ENCODE data around the gene ZNG1F.
"Not testable (repeated sequence)": the region's sequence is repeated elsewhere in the genome, so short reads cannot be mapped to it uniquely, and the experiment has no call there.

Gene ZNG1F

DNA sequence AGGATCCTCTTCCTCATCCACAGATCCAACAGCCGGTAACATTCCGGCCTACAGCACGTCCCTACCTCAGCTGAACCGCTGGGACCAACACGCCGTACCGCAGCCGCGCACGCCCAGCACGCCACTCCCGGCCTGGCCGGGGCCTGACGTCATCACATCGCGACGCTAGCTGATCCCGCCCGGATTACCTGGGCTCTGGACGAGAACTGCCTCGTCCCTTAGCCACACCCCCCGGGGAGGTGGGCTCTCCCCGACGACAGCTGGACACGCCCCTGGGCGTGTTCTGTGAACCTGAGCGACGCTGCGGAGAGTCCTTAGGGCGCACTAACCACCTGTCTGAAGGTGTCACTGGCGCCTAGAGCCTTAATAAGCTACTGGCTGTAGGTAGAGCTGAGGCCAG, at the start of gene ZNG1F:
Gene ZNG1F, minus strand, starts transcription at position 101 of the 400 bp plus-strand sequence. Its CDS starts 59 bp downstream, at position 42.
- not testable (repeated sequence) for DNase-seq (ENCODE audit: extremely low read depth in 1 of 2, low read depth in 1 of 2)

DNA sequence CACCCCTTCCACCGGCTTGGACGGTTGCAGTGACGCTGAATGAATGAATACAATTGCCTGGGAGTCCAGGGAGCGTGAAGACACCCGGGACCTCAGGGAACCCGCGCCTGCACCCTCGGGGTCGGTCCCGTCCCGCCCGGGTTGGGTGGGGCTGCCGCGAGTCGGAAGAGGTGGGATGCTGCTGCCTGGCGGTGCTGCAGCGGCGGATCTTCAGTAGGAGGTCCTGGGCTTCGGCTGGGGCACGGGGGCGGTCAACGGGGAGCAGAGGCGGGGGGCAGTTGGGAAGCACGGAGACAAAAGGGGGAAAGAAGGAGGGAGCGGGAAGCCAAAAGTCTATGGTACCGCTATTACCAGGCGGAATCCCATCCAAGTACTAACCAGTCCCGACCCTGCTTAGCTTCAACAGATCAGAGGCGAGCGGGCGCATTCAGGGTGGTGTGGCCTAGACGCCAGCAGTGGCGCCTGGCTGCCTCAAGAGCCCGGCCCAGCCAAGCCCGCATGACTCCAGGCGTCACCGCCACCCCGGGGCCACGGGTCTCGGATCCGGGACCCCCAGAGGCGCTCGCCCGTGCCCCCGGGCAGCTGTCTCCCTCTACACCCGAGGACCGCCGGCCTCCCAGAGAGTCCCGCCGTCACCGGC, 48.1 kb upstream of the ZNG1F start:
- peak in 1 of 2 donors; percentile 9 for DNase-seq (ENCODE audit: extremely low read depth in 1 of 2, low read depth in 1 of 2)

DNA sequence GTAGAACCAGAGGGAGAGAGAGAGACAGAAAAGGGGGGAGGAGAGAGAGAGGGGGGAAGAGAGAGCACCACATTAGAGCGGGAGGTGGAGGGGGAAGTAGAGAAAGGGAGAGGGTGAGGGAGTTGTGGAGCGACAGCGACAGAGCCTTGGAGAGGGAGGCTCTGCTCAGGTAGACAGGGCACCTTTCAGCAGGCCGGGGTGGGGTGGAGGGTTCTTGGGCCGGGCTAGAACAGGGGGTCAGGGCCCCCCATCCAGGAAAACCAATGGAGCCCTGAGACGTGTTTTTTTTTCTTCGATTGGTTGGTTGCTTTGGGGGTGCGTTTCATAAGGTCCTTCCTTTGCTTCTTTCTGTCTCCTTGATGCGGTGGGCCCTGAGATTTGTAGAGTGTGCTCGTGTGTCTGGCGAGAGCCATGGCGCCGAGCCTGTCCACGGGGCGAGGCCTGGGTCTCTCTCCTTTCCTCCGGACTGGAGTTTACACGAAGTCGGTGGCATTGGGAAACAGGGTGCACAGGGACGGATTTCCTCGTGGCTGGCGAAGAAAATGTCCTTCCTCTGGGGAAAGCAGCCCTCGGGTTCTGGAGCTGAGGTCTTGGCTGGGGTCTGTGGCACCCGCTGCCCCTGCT, 47.5 kb upstream of the ZNG1F start:
- DNase-seq (ENCODE audit: extremely low read depth in 1 of 2, low read depth in 1 of 2), result not testable (repeated sequence)

DNA sequence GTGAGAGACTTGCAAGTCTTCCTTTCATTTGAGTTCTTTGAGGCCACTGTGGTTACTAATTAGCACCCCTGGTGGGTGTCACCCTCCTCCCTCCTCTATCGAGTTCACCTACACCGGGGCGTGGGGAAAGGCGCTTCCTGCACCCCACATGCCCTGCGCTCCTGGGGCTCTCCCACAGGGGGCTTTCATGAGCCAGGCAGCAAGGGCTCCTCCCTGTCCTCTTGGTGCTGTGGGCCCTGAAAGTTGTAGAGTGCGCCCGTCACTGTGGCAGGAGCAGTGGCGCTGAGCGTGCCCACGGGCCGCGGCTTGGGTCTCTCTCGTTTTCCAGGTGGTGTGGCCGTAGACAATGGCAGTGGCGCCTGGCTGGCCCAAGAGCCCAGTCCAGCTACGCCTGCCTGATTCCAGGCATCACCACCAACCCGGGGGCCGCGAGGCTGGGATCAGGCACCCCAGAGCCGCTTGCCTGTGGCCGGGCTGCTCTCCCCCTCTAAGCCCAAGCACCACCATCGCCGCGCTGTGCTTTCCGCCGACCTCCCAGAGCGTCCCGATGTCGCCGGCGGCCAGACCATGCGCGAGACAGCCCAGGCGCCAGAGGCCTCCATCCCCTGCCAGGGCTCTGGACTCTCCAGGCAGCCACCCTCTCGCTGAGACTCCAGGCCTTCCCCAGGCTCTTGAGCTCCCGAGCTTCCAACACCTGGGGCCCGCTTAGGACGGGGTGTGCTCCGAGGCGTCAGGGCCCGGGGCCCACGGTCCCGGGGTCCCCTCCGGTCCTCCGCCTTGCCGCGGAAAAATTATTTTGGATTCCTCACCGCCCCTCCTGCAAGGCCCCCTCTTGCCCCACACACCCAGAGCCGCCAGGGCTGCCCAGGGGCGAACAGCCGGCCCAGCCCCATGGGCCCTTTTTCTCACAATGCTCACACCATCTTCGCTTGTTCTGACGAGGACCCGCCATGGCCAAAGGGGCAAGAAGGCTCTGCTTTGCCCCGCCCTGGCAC, 46.0 kb upstream of the ZNG1F start:
- peak; percentile 37 to 42 for DNase-seq (ENCODE audit: extremely low read depth in 1 of 2, low read depth in 1 of 2)

DNA sequence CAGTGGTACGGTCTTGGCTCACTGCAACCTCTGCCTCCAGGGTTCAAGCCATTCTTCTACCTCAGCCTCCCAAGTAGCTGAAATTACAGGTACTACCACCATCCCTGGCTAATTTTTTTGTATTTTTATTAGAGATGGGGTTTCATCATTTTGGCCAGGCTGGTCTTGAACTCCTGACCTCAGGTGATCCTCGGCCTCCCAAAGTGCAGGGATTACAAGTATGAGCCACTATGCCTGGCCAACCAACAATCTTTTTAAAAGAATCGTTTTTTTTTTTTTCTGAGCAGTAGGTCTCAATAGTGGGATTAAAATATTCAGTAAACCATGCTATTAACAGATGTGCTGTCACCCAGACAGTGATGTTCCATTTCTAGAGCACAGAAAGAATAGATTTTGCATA, 45.1 kb upstream of the ZNG1F start:
- DNase-seq (ENCODE audit: extremely low read depth in 1 of 2, low read depth in 1 of 2), result not testable (repeated sequence)

DNA sequence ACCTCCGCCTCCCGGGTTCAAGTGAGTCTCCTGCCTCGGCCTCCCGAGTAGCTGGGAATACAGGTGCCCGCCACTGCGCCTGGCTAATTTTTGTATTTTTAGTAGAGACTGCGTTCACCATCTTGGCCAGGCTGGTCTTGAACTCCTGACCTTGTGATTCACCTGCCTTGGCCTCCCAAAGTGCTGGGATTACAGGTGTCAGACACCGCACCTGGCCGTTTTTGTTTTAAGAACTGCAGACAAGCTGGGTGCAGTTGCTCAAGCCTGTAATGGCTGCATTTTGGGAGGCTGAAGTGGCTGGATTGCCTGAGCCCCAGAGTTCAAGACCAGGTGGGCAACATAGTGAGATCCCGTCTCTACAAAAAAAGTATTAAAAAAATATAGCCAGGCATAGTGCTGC, 43.2 kb upstream of the ZNG1F start:
- not testable (repeated sequence) for DNase-seq (ENCODE audit: extremely low read depth in 1 of 2, low read depth in 1 of 2)

DNA sequence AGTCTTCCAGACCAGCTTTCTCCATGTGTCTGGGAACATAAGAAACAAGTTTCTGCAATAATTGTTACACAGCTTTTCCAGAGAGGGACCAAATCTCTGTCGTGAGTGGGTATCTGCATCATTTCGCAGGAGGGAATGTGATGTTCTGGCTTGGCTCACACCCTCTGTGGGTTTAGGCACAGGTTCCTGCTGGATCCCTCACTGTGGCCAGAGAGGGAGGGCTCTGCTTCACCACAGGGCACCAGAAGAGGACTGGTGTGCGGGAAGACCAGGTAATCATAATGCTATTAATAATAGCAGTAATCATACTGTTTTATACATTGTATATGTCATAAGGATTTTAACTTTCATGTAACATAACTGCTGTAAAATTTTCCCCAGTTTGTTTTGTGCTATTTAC, 41.3 kb upstream of the ZNG1F start:
- not testable (repeated sequence) for DNase-seq (ENCODE audit: extremely low read depth in 1 of 2, low read depth in 1 of 2)

DNA sequence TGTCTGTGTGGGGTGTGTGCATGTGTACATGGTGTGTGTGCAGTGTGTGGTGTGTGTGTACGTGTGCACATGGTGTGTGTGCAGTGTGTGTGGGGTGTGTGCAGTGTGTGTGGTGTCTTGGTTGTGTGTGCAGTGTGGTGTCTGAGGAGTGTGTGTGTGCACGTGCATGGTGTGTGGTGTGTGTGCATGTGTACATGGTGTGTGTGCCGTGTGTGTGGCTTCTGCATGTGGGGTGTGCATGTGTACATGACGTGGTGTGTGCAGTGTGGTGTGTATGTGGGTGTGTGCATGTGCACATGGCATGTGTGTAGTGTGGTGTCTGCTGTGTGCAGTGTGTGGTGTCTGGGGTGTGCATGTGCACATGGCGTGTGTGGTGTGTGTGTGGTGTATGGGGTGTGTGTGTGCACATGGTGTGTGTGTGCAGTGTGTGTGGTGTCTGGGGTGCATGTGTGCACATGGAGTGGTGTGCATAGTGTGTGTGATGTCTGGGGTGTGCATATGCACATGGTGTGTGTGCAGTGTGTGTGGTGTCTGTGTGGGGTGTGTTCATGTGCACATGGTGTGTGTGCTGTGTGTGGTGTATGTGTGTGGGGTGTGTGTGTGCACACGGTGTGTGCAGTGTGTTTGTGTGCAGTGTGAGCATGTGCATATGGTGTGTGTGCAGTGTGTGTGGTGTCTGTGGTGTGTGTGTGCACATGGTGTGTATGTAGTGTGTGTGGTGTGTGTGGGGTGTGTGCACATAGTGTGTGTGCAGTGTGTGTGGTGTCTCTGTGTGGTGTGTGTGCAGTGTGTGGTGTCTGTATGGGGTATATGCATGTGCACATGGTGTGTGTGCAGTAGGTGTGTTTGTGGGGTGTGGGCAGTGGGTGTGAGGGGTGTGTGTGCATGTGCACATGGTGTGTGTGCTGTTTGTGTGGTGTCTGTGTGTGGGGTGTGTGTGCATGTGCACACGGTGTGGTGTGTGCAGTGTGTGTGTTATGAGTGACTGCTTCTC, 40.6 kb upstream of the ZNG1F start:
- no peak for DNase-seq (ENCODE audit: extremely low read depth in 1 of 2, low read depth in 1 of 2)

DNA sequence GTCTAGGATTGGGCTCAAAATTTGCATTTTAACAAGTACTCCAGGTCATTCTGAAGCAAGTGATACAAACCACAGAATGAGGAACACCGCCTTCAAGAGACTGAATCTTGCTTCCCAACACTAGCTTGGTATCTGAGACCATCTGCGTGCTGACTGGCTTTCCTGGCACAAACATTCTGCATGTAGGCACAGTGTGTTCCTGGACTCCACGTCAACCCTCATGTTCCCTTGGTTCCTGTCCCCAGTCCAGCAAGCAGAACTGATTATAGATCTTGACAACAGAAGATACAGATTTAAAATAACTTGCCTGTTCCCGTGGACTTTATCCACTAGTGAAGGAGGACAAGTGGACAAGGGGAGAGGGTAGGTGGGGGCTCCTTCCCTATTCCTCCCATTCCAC, 30.7 kb upstream of the ZNG1F start:
- not testable (repeated sequence) for DNase-seq (ENCODE audit: extremely low read depth in 1 of 2, low read depth in 1 of 2)

DNA sequence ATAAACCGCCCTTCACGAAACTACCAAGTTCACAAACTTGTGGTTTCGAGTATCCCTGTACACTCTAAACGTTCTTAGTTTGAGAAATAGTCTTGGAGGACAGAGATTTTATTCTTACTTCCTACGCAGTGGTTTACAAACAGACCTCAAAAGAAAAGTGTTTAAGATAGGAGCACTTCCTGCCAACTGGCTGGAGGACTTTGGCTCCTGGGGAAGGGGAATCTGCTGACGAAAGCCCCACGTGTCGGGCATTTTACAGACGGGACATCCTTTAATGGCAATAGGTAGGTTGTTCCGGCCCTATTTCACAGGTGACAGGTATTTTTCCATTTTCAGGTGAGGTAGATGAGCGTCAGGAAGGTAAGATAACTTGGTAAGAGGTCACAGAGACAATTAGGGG, 678 bp downstream of the ZNG1F start:
- DNase-seq (ENCODE audit: extremely low read depth in 1 of 2, low read depth in 1 of 2), result not testable (repeated sequence)

DNA sequence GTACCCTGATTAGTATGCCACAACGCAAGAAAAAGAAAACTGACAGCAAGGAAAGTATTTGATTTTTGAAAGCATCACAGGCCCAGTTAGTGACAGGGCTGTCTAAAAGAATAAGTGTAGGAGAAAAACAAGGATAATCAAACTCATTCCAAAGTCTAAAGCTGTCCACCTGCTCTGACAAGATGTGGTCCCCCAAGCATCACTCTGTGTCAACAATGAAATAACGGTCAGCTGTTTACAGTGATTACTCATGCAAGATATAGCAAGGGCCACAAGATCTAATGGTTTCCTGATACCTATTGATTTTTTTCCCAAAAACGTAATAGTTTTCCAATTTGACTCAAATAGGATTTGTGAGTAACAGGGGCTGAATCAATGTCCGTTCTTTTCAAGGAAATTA, 14.1 kb downstream of the ZNG1F start:
- DNase-seq (ENCODE audit: extremely low read depth in 1 of 2, low read depth in 1 of 2), result not testable (repeated sequence)

DNA sequence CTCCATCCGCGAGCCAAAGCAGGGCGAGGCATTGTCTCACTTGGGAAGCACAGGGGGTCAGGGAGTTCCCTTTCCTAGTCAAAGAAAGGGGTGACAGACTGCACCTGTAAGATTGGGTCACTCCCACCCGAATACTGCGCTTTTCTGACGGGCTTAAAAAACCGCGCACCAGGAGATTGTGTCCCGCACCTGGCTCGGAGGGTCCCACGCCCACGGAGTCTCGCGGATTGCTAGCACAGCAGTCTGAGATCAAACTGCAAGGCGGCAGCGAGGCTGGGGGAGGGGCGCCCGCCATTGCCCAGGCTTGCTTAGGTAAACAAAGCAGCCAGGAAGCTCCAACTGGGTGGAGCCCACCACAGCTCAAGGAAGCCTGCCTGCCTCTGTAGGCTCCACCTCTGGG, 39.0 kb downstream of the ZNG1F start:
- not testable (repeated sequence) for DNase-seq (ENCODE audit: extremely low read depth in 1 of 2, low read depth in 1 of 2)

DNA sequence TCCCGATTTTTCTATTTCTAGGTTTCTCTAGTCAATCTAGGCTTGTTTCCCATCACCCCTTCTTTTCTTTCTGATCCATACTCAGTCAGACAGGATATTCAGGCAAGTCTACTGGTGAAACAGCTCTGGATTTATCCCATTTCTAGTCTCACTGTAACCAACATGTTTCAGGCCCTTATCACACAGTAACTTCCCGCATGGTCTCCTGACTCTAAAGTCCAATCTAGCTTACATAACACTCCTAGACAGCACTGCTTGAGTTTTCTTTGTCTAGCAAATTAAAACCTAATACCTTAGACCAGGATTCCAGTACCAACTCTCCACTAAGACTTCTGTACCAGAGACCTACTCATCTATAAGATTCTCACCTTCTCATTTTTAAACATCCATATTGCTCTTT, 47.2 kb downstream of the ZNG1F start:
- DNase-seq (ENCODE audit: extremely low read depth in 1 of 2, low read depth in 1 of 2), result not testable (repeated sequence)

DNA sequence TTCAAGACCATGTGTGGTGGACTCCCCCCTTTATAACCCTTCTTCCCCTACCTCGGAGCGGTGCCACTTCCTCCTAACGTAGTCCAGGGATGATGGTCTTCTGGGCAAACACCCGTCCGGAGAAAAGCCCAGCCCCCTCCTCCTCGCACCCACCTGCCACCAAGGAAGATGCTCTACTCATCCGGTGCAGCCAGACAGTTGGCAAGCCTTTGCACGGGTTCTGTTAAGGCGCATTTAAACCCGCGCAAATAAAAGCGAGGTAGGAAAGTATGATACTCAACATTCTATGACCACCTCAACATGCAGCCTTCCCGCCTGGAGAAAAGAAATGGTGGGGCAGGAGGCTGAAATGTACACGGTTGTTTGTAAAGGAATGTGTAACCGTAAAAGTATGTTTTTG, 60.5 kb downstream of the ZNG1F start, which contains the start of gene FOXD4L6:
Gene FOXD4L6, minus strand, starts transcription at position 101 of the 400 bp plus-strand sequence. CDS start 298 bp downstream, outside the sequence.
- not testable (repeated sequence) for DNase-seq (ENCODE audit: extremely low read depth in 1 of 2, low read depth in 1 of 2)

DNA sequence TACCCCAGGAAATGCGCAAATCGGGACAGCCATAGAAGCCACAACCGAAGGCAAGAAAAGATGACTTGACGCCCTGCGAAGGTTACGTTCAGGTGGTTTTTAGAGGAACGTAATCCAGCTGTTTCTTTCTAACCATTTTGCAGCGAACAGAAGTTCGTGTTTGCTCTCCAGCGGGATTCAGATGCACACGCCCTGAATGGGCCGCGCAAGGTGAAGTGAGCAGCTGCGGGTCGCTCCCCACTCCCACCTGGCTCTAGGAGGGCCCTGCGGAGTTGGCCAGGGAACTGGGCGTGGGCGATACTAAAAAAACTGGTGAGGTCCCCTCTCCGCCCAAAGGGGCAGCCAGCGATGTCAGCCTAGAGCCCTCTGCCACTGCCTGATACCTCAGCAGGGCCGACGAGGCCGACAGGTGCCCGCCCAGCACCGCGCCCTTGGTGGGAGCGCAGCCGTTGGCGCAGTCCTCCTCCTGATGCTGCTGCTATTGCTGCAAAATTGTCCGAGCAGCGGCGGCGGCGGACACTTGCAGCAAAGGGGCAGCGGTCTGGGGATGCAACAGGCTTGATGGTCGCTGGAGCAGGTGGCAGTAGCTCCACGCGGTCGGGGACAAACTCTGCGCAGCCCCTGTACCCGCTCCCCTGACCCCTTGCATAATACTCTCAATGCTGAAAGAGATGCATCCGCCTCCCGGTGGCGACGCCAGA, 62.2 kb downstream of the ZNG1F start:
- DNase-seq (ENCODE audit: extremely low read depth in 1 of 2, low read depth in 1 of 2), result not testable (repeated sequence)

DNA sequence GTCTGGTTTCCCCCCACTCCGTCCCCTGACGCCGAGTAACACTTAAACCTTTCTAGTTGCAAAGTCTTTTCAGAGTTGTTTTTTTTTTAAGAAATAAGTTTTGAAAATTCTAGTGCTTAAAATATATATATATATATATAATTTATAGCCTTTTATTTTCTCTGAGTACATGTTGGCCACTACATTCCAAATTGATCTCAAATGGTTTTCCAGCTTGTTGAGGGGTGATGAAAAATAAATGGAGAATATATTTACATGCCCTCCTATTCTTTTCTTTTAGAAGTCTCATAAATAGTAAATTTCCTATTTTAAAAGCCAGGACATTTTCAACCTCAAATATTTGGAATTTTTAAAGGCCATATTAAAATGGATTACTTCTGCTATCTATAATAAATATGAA, 63.2 kb downstream of the ZNG1F start:
- DNase-seq (ENCODE audit: extremely low read depth in 1 of 2, low read depth in 1 of 2), result not testable (repeated sequence)

DNA sequence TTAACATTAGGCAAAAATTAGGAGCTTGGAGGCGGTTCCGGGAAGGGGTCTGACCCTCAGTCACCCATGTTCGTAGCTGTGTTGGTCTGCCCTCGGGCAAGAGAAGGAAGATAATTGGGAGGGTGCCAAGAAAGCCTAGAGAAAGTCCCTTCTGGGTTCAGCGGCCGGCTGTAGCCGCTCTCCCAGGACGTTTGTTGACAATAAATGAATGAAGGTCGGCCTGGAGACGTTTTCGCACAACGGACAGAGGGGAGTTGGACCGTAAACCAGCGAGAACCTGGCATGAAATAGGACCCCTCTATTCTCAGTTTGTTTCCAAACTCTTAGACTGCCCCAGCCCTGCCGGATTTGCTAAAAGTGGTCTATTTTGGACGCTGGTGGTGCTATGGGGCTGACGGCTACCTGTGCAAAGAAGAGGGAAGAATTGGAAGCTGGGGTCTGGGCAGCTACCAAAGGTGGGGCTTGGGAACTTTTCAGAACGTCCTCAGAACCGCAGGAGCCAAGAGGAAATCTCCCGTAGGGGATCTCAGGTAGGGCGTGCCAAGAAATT, 63.9 kb downstream of the ZNG1F start:
- DNase-seq (ENCODE audit: extremely low read depth in 1 of 2, low read depth in 1 of 2), result not testable (repeated sequence)

DNA sequence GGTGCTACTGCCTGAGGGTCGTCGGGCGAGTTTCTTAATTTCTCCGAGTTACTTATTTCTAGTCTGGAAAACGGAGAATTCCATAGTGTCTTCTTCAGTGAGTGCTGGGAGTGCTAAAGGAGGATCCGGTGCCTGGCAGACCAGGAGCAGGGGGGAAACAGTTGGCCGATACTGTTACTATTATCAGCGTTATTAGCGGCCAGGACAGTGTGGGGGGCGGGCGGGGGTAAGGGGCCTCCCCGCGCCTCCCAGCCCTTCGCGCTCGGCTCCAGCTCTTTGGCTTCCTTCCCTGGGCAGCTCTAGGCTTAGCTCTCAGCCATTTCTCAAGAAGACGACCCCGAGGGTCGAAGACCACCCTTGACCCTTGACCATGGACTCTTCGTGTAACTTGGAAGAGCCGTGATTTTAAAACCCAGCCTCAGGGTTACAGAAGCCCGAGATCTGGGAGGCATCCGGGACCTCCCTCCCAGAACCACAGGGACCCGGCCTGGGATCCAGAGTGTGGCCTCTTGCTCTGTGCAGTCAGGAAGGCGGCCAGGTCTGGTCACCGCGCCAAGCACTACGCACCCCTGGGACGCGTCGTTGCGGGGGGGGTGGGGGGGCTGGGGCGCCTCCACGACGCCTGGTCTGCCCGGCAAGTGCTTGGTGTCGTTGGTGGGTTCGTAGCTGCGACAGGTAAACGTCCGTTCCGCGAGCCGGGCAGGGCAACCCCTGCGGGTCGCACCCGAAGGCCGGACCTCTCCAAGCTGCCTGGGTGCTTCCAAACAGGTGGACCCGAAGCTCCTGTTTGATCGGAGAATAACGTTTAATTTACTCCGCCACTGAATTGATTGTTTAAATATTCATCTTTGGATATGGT, 64.6 kb downstream of the ZNG1F start:
- not testable (repeated sequence) for DNase-seq (ENCODE audit: extremely low read depth in 1 of 2, low read depth in 1 of 2)
